ENCODE data around the gene RNASE13. TPM values are rescaled to one million over a fixed set of nuclear protein-coding genes. Genes with fewer than 3 reads are reported as not detected.

Gene RNASE13
- total and polyA plus RNA-seq, 2 of the 4 experiments (the other 2 are of a cell fraction): not detected

DNA sequence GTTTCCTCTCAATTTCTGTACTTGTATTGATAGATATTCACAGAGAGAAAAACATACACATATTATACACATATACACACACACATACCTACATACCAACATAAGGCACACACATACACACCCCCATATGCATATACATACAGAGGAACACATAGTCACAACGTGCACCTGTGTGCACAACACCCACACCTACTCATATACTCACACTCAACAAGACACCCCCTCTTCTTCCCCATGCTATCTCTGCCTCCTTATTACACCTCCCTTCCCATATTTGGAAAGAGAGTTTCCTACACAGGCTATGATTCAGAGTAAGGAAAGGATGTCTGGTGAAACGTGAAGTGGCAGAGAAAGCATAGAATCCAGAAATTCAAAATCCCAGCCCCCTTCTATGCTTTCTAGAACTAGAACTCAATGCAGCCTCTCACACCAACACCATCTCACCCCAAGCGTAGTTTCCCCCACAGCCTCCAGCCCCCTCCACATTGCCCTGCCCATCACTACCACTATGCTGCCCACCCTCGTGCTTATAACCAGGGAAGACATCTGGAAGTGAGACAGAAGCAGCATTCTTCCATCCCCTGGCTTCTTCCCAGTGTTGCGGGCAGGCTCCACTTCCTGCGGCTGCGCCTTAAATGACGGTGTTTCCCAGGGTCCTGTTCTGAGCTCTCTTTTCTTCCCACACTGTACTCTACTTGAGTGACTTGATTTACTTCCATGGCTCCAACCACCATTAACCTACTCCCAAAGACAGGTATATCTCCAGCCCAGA is 25.4 kb upstream of the RNASE13 start:
- CTCF ChIA-PET: no interaction called here
- H3K27me3 ChIP-seq (ENCODE audit: control insufficient read depth, insufficient read depth, low read length): no peaks in the 10 kb centered on the region
- 52% methylated on average over 2 of the region's 8 CpGs; no CpG with 5 or more reads in 1 of the 2 experiments for WGBS, 2 experiments (ENCODE audit: extremely low coverage in 2 of 2, insufficient read length in 1 of 2)
- H4K8ac ChIP-seq (ENCODE audit: low read depth in 2 of 2, low read length in 2 of 2): no peak overlapping the region
- no peak overlapping the region for H2BK5ac ChIP-seq (ENCODE audit: low read depth, low read length, poor library complexity, severe bottlenecking)
- H2AK5ac ChIP-seq (ENCODE audit: low read depth, low read length): no peak overlapping the region
- no peak overlapping the region for H2BK120ac ChIP-seq (ENCODE audit: low read depth, low read length)
- dilution Hi-C loops (cut with HindIII; ENCODE audit: low sequenced_read_pairs, unreplicated experiment) (no loop called here), intact Hi-C loops (cut with micrococcal nuclease) (no loop called here), in situ Hi-C loops (cut with MboI; ENCODE audit: low sequenced_read_pairs) (no loop called here)
- H3K27ac ChIP-seq (ENCODE audit: insufficient read depth, low read length): no peak overlapping the region
- no peak overlapping the region for H2BK15ac ChIP-seq (ENCODE audit: low read depth, low read length)
- no peak for DNase-seq
- no peaks in the 10 kb centered on the region for H3K9me3 ChIP-seq (ENCODE audit: control insufficient read depth, insufficient read depth, low read length)
- no peak overlapping the region for H4K5ac ChIP-seq (ENCODE audit: low read depth, low read length)
- H2AK9ac ChIP-seq (replicated peaks; ENCODE audit: low read depth, low read length, poor library complexity): no peak overlapping the region
- no peak overlapping the region for H3K56ac ChIP-seq (ENCODE audit: extremely low read depth, insufficient read depth, low read length)
- no peaks in the 10 kb centered on the region for H3K79me1 ChIP-seq (ENCODE audit: low read depth in 1 of 2, low read length in 2 of 2)
- no peak overlapping the region for H3K4ac ChIP-seq (ENCODE audit: low read depth, low read length)
- H3K4me2 ChIP-seq (ENCODE audit: low read depth, low read length): no peak overlapping the region
- no TSS peak for BruUV-seq (replicated peaks)
- no peak for ATAC-seq (ENCODE audit: low read depth)
- POLR2A ChIA-PET (ENCODE audit: unreplicated experiment): no interaction called here
- H4K91ac ChIP-seq (ENCODE audit: insufficient read depth, low read depth, low read length): no peak overlapping the region
- H2AFZ ChIP-seq (replicated peaks; ENCODE audit: low read length, poor library complexity): no peak overlapping the region
- H3K14ac ChIP-seq (replicated peaks; ENCODE audit: low read depth, low read length): no peak overlapping the region
- no peak overlapping the region for H3K9ac ChIP-seq (ENCODE audit: low read depth, low read length)
- H3K4me3 ChIP-seq (ENCODE audit: insufficient read depth, low read depth, low read length): no peak overlapping the region
- H2BK20ac ChIP-seq (ENCODE audit: low read depth, low read length): no peak overlapping the region
- no peak overlapping the region for H3K23ac ChIP-seq (ENCODE audit: low read depth, low read length)
- H3K18ac ChIP-seq (ENCODE audit: low read depth, low read length): no peak overlapping the region
- H3K36me3 ChIP-seq (ENCODE audit: control insufficient read depth, insufficient read depth, low read length): no peaks in the 10 kb centered on the region
- no peaks in the 10 kb centered on the region for H3K4me1 ChIP-seq (ENCODE audit: control insufficient read depth, insufficient read depth, low read length)
- no peaks in the 10 kb centered on the region for H4K20me1 ChIP-seq (ENCODE audit: insufficient read depth, low read length)
- peaks cover 5% of the 10 kb centered on the region; the same call in 1 of the 2 replicates for H3K9me1 ChIP-seq (ENCODE audit: insufficient read depth, low read length)
- TF ChIP-seq MAZ (IDR thresholded peaks at IDR 0.05; ENCODE audit: borderline replicate concordance, low read depth, low read length) (no peak), SMC3 (IDR thresholded peaks at IDR 0.05; ENCODE audit: low read depth, low read length) (no peak), POLR2A (IDR thresholded peaks at IDR 0.05; ENCODE audit: low read depth, low read length) (no peak), BHLHE40 (IDR thresholded peaks at IDR 0.05; ENCODE audit: low read depth, low read length) (no peak), RAD21 (IDR thresholded peaks at IDR 0.05; ENCODE audit: low read length) (no peak), MAFK (IDR thresholded peaks at IDR 0.05; ENCODE audit: low read depth, low read length) (no peak)
- TF ChIP-seq, protein P1, sequence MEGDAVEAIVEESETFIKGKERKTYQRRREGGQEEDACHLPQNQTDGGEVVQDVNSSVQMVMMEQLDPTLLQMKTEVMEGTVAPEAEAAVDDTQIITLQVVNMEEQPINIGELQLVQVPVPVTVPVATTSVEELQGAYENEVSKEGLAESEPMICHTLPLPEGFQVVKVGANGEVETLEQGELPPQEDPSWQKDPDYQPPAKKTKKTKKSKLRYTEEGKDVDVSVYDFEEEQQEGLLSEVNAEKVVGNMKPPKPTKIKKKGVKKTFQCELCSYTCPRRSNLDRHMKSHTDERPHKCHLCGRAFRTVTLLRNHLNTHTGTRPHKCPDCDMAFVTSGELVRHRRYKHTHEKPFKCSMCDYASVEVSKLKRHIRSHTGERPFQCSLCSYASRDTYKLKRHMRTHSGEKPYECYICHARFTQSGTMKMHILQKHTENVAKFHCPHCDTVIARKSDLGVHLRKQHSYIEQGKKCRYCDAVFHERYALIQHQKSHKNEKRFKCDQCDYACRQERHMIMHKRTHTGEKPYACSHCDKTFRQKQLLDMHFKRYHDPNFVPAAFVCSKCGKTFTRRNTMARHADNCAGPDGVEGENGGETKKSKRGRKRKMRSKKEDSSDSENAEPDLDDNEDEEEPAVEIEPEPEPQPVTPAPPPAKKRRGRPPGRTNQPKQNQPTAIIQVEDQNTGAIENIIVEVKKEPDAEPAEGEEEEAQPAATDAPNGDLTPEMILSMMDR (conservative IDR thresholded peaks at IDR 0.05; ENCODE audit: low read depth, low read length): no peak

Measured in IMR-90 (cell line).